K562 (cell line): ENCODE results near the gene HLA-DOA. TPM values are rescaled to one million over a fixed set of nuclear protein-coding genes. Genes with fewer than 3 reads are reported as not detected.
A peak's percentile ranks its signal among the peaks of the same experiment; 100 is the strongest.

Experiments used
- C11orf30 ChIP-seq: fragments of 450-650 bp; IDR thresholded peaks from 2 replicates; pipeline ENCODE4 v1.6.1; 2016; ENCODE audit warnings: low read depth, mild to moderate bottlenecking
- DMBX1 ChIP-seq: fragments of 250-450 bp; sonication (Bioruptor Pico); IDR thresholded peaks from 2 replicates; pipeline ENCODE4 v1.8.0; 2022; ENCODE audit warnings: inconsistent platforms, mild to moderate bottlenecking, moderate library complexity, borderline replicate concordance
- HLTF ChIP-seq: fragments of 450-650 bp; IDR thresholded peaks from 2 replicates; pipeline ENCODE4 v1.6.1; 2016
- SAFB2 ChIP-seq: fragments of 200-400 bp; formaldehyde crosslinking; IDR thresholded peaks from 2 replicates; pipeline ENCODE4 v1.6.1; 2018; ENCODE audit warnings: borderline replicate concordance, low read length, low read depth, moderate library complexity; ENCODE audit not compliant: severe bottlenecking
- TARDBP ChIP-seq: fragments of 450-650 bp; IDR thresholded peaks from 2 replicates; pipeline ENCODE4 v1.6.1; 2016
- ZNF589 ChIP-seq: fragments of 200-800 bp; sonication (Bioruptor generic); IDR thresholded peaks from 2 replicates; pipeline ENCODE4 v1.6.1; 2016; ENCODE audit warnings: low read depth, missing genetic modification characterization, missing compliant biosample characterization
- polyA plus RNA-seq, 8 experiments: library from polyadenylated mRNA; depleted of rRNA in 4 of 8; stranded (reverse) in 5 of 8; unstranded in 3 of 8; fragments of >200 nt; fragmentation: Nextera tagmentation in 2 of 8; fragmentation: Illumina TruSeq in 1 of 8; extraction: Ambion mirVana in 2 of 8; extraction: Trizol in 1 of 8; gene quantifications; 2 replicates each; pipeline versions ENCODE4 v1.2.1 to v1.2.3, GENCODE V29; 2011 to 2014; ENCODE audit warnings: inconsistent platforms in 1 of 8, missing spikeins in 1 of 8
- total RNA-seq, 7 experiments: library from RNA; depleted of rRNA in 6 of 7; stranded (reverse); fragments of >200 nt in 6 of 7; fragmentation: Illumina TruSeq in 2 of 7; extraction: Trizol in 2 of 7; gene quantifications; 2 replicates each; pipeline versions ENCODE4 v1.2.1 to v1.2.3, GENCODE V29; 2011 to 2021; ENCODE audit warnings: low replicate concordance in 1 of 7
- TF ChIP-seq, protein P1 (sequence below), 2 experiments: fragments of 450-650 bp in 1 of 2; IDR thresholded peaks; 2 replicates each; pipeline ENCODE4 v1.6.1; 2011 to 2017; ENCODE audit warnings: low read depth in 2 of 2, antibody characterized with exemption in 1 of 2, borderline replicate concordance in 1 of 2, low read length in 1 of 2, mild to moderate bottlenecking in 1 of 2, mixed read lengths in 1 of 2; ENCODE audit not compliant: control insufficient read depth in 1 of 2
- TF ChIP-seq, protein P2 (sequence below): sonication (generic); formaldehyde crosslinking; IDR thresholded peaks from 2 replicates; pipeline ENCODE4 v1.8.0; 2023; ENCODE audit warnings: missing genetic modification reagents, mild to moderate bottlenecking, borderline replicate concordance
- TF ChIP-seq, protein P3 (sequence below), 3 experiments: IDR thresholded peaks in 2 of 3; conservative IDR thresholded peaks in 1 of 3; 2 replicates each; pipeline ENCODE4 v1.5.1; 2011 to 2012; ENCODE audit warnings: low read length in 3 of 3, mild to moderate bottlenecking in 3 of 3, control low read depth in 2 of 3, improper control_type of control experiment in 1 of 3, inconsistent platforms in 1 of 3, low read depth in 1 of 3, mixed read lengths in 1 of 3, moderate library complexity in 1 of 3; ENCODE audit not compliant: insufficient read depth in 2 of 3
- TF ChIP-seq, protein P4 (sequence below): fragments of 250-450 bp; sonication (Bioruptor Pico); IDR thresholded peaks from 2 replicates; pipeline ENCODE4 v1.8.0; 2022; ENCODE audit warnings: moderate library complexity, mild to moderate bottlenecking, inconsistent platforms
- TF ChIP-seq, protein P5 (sequence below): sonication (generic); formaldehyde crosslinking; IDR thresholded peaks from 2 replicates; pipeline ENCODE4 v1.4.0; 2020; ENCODE audit warnings: mild to moderate bottlenecking, missing genetic modification reagents

The HLA-DOA gene
- total and polyA plus RNA-seq, 9 of the 15 experiments (the other 6 are each of a cell fraction or from before 2014, with no cell fraction given) = 0.07 TPM; not detected in 8

DNA sequence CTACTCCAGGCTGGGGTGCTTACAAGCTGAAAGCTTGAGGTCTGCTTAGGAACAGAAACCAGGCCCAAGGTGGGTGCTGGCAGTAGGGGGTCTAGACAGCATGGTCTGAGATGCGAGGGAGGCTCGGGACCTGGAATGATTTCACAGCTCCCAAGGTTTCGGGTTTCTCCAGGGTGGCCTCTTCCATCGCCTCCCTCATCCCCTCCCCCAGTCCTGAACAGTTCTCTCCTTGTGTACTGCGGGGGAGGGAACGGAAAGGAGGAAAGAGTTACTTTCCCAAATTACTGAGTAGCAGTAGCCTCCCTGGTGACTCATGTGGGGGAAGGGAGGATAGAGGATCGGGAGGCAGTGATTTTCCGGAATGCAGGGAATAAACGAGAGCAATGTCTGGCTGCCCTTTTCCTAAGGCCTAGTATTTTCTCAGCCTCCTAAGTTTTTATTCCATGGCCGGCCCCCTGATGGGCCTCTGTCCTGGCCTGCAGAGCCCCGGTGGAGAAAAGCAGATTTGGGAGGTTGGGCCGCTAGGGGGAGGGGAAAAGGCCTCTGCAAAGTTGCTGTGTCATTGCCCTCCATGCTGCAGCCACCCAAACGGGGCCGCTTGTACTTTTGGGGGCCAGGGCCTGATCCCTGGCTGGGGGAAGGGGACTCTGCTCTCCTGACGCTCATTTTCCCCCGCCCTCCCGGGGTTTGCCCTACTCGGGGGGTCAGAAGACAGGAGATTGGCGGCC, 39.5 kb downstream of the HLA-DOA start (continued):
- TF ChIP-seq, protein P1, sequence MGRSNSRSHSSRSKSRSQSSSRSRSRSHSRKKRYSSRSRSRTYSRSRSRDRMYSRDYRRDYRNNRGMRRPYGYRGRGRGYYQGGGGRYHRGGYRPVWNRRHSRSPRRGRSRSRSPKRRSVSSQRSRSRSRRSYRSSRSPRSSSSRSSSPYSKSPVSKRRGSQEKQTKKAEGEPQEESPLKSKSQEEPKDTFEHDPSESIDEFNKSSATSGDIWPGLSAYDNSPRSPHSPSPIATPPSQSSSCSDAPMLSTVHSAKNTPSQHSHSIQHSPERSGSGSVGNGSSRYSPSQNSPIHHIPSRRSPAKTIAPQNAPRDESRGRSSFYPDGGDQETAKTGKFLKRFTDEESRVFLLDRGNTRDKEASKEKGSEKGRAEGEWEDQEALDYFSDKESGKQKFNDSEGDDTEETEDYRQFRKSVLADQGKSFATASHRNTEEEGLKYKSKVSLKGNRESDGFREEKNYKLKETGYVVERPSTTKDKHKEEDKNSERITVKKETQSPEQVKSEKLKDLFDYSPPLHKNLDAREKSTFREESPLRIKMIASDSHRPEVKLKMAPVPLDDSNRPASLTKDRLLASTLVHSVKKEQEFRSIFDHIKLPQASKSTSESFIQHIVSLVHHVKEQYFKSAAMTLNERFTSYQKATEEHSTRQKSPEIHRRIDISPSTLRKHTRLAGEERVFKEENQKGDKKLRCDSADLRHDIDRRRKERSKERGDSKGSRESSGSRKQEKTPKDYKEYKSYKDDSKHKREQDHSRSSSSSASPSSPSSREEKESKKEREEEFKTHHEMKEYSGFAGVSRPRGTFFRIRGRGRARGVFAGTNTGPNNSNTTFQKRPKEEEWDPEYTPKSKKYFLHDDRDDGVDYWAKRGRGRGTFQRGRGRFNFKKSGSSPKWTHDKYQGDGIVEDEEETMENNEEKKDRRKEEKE (IDR thresholded peaks at IDR 0.05; ENCODE audit: borderline replicate concordance in 1 of 2, control insufficient read depth in 1 of 2, low read depth in 2 of 2, low read length in 1 of 2) = no peak; a peak in 1 of 4 replicates
- TF ChIP-seq C11orf30 = no peak
- peak; percentile 88; the same call in 1 of the 2 replicates for TF ChIP-seq TARDBP
- TF ChIP-seq, protein P2, sequence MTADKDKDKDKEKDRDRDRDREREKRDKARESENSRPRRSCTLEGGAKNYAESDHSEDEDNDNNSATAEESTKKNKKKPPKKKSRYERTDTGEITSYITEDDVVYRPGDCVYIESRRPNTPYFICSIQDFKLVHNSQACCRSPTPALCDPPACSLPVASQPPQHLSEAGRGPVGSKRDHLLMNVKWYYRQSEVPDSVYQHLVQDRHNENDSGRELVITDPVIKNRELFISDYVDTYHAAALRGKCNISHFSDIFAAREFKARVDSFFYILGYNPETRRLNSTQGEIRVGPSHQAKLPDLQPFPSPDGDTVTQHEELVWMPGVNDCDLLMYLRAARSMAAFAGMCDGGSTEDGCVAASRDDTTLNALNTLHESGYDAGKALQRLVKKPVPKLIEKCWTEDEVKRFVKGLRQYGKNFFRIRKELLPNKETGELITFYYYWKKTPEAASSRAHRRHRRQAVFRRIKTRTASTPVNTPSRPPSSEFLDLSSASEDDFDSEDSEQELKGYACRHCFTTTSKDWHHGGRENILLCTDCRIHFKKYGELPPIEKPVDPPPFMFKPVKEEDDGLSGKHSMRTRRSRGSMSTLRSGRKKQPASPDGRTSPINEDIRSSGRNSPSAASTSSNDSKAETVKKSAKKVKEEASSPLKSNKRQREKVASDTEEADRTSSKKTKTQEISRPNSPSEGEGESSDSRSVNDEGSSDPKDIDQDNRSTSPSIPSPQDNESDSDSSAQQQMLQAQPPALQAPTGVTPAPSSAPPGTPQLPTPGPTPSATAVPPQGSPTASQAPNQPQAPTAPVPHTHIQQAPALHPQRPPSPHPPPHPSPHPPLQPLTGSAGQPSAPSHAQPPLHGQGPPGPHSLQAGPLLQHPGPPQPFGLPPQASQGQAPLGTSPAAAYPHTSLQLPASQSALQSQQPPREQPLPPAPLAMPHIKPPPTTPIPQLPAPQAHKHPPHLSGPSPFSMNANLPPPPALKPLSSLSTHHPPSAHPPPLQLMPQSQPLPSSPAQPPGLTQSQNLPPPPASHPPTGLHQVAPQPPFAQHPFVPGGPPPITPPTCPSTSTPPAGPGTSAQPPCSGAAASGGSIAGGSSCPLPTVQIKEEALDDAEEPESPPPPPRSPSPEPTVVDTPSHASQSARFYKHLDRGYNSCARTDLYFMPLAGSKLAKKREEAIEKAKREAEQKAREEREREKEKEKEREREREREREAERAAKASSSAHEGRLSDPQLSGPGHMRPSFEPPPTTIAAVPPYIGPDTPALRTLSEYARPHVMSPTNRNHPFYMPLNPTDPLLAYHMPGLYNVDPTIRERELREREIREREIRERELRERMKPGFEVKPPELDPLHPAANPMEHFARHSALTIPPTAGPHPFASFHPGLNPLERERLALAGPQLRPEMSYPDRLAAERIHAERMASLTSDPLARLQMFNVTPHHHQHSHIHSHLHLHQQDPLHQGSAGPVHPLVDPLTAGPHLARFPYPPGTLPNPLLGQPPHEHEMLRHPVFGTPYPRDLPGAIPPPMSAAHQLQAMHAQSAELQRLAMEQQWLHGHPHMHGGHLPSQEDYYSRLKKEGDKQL (CRISPR knock-in tag) = no peak
- TF ChIP-seq, protein P3, sequence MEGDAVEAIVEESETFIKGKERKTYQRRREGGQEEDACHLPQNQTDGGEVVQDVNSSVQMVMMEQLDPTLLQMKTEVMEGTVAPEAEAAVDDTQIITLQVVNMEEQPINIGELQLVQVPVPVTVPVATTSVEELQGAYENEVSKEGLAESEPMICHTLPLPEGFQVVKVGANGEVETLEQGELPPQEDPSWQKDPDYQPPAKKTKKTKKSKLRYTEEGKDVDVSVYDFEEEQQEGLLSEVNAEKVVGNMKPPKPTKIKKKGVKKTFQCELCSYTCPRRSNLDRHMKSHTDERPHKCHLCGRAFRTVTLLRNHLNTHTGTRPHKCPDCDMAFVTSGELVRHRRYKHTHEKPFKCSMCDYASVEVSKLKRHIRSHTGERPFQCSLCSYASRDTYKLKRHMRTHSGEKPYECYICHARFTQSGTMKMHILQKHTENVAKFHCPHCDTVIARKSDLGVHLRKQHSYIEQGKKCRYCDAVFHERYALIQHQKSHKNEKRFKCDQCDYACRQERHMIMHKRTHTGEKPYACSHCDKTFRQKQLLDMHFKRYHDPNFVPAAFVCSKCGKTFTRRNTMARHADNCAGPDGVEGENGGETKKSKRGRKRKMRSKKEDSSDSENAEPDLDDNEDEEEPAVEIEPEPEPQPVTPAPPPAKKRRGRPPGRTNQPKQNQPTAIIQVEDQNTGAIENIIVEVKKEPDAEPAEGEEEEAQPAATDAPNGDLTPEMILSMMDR (IDR thresholded peaks at IDR 0.05 in 2 of 3, conservative IDR thresholded peaks at IDR 0.05 in 1 of 3; ENCODE audit: insufficient read depth in 2 of 3, low read depth in 1 of 3, low read length in 3 of 3) = peak in 2 of 3 experiments; percentile 45 to 52; a peak in 4 of 6 replicates
- TF ChIP-seq, protein P4, sequence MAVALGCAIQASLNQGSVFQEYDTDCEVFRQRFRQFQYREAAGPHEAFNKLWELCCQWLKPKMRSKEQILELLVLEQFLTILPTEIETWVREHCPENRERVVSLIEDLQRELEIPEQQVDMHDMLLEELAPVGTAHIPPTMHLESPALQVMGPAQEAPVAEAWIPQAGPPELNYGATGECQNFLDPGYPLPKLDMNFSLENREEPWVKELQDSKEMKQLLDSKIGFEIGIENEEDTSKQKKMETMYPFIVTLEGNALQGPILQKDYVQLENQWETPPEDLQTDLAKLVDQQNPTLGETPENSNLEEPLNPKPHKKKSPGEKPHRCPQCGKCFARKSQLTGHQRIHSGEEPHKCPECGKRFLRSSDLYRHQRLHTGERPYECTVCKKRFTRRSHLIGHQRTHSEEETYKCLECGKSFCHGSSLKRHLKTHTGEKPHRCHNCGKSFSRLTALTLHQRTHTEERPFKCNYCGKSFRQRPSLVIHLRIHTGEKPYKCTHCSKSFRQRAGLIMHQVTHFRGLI (CRISPR knock-in tag) = no peak
- TF ChIP-seq, protein P5, sequence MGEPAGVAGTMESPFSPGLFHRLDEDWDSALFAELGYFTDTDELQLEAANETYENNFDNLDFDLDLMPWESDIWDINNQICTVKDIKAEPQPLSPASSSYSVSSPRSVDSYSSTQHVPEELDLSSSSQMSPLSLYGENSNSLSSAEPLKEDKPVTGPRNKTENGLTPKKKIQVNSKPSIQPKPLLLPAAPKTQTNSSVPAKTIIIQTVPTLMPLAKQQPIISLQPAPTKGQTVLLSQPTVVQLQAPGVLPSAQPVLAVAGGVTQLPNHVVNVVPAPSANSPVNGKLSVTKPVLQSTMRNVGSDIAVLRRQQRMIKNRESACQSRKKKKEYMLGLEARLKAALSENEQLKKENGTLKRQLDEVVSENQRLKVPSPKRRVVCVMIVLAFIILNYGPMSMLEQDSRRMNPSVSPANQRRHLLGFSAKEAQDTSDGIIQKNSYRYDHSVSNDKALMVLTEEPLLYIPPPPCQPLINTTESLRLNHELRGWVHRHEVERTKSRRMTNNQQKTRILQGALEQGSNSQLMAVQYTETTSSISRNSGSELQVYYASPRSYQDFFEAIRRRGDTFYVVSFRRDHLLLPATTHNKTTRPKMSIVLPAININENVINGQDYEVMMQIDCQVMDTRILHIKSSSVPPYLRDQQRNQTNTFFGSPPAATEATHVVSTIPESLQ (CRISPR knock-in tag) = no peak; the same call in 1 of the 2 replicates
- no peak; the same call in none of the 2 replicates for TF ChIP-seq ZNF589 (CRISPR knock-in tag)
- no peak for TF ChIP-seq HLTF
- TF ChIP-seq DMBX1 (CRISPR knock-in tag) = no peak; the same call in 1 of the 2 replicates
- no peak for TF ChIP-seq SAFB2
